Testis (tissue), 2 donors: ENCODE results near the gene MAJIN.

Source experiments
- POLR2A ChIP-seq: fragments of 450-650 bp; IDR thresholded peaks from one replicate; pipeline ENCODE4 v1.6.1; 2017; ENCODE audit warnings: antibody characterized with exemption, mild to moderate bottlenecking, moderate library complexity
- TF ChIP-seq, protein P1 (sequence below), 3 experiments: fragments of 450-650 bp in 2 of 3; fragments of 200-600 bp in 1 of 3; sonication (generic) in 1 of 3; IDR thresholded peaks; one replicate each; pipeline ENCODE4 v1.5.1; 2016 to 2019; ENCODE audit warnings: antibody characterized with exemption in 3 of 3, mild to moderate bottlenecking in 2 of 3, moderate library complexity in 1 of 3

DNA sequence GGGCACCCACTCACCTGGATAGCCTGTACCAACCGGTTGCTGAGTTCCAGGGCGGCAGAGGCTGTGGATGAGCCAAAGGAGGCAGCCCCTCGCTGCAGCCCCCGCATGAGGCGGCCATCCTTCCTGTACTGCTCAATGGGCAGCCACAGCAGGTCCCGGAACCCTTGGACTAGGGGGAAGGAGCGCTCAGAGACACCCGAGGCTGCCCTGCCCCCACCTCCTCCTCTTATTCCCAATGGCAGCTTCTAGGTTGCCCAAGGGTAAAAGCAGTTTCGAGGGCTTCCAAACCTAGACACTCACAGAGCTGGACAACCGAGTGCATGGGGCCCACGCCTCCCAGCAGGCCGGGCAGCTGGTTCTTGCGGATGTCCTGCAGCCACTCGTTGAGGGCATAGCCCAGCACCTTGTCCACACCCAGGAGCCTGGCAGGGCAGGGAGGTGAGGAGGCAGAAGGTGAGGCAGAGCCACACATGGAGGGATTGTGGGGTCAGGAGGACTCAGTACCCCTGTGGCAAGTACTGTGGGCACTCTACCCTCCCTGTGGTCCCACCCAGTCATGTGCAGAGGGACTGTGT is 75.4 kb downstream of the MAJIN start:
- TF ChIP-seq, protein P1, sequence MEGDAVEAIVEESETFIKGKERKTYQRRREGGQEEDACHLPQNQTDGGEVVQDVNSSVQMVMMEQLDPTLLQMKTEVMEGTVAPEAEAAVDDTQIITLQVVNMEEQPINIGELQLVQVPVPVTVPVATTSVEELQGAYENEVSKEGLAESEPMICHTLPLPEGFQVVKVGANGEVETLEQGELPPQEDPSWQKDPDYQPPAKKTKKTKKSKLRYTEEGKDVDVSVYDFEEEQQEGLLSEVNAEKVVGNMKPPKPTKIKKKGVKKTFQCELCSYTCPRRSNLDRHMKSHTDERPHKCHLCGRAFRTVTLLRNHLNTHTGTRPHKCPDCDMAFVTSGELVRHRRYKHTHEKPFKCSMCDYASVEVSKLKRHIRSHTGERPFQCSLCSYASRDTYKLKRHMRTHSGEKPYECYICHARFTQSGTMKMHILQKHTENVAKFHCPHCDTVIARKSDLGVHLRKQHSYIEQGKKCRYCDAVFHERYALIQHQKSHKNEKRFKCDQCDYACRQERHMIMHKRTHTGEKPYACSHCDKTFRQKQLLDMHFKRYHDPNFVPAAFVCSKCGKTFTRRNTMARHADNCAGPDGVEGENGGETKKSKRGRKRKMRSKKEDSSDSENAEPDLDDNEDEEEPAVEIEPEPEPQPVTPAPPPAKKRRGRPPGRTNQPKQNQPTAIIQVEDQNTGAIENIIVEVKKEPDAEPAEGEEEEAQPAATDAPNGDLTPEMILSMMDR (IDR thresholded peaks at IDR 0.05): no peak
- no peak for TF ChIP-seq POLR2A
